Dermis microvascular lymphatic vessel endothelial cell (primary cell): ENCODE data around the gene XRRA1. TPM values are rescaled to one million over a fixed set of nuclear protein-coding genes. Genes with fewer than 3 reads are reported as not detected.
"Not testable (repeated sequence)": the region's sequence is repeated elsewhere in the genome, so short reads cannot be mapped to it uniquely, and the experiment has no call there.

Experiments
- DNase-seq, 2 donors: peaks; one replicate each; pipeline versions ENCODE4 v3.0.0 to v3.0.0-alpha.2; 2010; ENCODE audit warnings: low read depth in 2 of 2
- total RNA-seq: library from RNA; depleted of rRNA; stranded (reverse); fragments of >200 nt; gene quantifications from 2 replicates; pipeline ENCODE4 v1.2.1, GENCODE V29; 2014

The XRRA1 gene
- total RNA-seq, 1 donor from 2014 or later, result 6.2 TPM

DNA sequence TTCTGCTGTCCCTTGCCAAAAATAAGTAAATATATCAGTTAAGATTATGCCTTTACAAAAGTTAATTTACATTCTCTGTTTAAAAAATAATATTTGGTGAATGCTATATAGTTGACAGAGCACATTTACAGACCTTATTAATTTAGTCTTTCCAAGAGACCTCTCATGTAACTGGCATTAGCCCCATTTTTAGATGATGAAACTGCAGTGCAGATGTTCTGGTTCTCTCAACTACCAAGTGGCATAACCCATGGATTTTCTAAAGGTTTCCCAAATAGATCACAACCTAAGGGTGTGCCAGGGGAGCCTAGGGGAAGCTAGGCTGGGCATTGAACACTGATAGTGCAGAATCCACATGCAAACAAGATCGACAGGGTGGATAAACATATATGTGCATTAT, 111.7 kb downstream of the XRRA1 start:
- no peak for DNase-seq

- DNase-seq, result no peak
Measured at GRCh38 chr11:74826901-74827300, 122.0 kb downstream of the XRRA1 start.

- not testable (repeated sequence) for DNase-seq
Measured at GRCh38 chr11:74825596-74825995, 123.3 kb downstream of the XRRA1 start.

GRCh38 chr11:74824285-74824982, 124.5 kb downstream of the XRRA1 start:
- DNase-seq, result no peak

DNA sequence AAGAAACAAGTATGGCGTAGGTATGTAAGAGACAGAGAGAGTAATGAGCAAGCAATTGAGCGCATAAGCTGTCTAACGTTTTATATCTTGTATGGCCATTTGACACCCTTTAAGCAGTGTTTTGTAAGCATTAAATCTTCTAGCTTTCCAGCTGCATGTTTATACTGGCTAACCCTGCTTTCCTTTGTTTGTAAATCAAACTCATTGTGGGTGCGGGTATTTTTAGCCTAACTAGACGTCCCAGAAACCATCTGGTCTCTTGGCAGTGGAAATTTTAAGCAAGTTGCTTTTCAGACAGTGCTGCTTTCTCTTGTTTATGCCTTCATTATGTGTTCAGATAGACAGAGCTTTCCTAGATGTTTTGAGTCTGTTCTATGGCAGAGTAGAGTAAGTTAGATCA, 126.7 kb downstream of the XRRA1 start:
- DNase-seq, result peak; percentile 57 to 96

DNA sequence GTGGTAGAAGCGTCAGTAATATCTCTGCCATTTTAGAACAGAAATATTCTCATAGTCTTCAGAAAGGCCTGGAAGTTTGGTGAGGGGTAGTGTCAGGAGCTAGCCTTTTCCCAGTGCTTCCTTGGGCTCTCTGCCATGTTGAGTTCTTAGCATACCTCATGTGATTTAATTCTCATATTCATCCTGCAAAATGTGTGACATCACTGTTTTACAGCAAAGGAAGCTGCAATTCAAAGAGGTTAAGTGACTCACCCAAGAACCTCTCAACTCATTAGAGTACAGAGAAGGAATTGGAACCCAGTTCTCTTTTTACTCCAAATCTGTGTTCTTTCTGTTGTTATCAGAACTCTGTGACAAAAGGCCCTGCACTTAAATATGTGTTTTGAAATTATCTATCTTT, 128.1 kb downstream of the XRRA1 start:
- peak in 1 of 2 donors; percentile 93 for DNase-seq

DNA sequence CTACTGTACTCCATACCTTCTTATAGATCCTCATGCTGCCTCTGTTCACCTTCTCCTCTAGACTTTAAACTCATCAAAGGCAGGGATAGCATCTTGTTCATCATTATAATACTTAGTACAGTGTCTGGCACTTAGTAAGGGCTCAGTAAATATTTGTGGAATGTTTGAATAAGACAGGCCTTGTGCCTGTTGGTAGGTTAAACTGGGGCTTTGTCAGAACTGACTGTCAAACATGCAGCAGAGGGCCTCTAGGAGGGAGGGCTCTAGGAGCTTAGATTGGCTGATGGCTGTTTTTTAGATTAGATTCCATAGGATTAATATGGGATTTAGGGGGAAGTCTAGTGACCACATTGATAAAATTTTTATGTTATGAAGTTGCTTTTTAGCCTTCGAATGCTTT, 129.5 kb downstream of the XRRA1 start:
- DNase-seq, result peak in 1 of 2 donors; percentile 16

DNA sequence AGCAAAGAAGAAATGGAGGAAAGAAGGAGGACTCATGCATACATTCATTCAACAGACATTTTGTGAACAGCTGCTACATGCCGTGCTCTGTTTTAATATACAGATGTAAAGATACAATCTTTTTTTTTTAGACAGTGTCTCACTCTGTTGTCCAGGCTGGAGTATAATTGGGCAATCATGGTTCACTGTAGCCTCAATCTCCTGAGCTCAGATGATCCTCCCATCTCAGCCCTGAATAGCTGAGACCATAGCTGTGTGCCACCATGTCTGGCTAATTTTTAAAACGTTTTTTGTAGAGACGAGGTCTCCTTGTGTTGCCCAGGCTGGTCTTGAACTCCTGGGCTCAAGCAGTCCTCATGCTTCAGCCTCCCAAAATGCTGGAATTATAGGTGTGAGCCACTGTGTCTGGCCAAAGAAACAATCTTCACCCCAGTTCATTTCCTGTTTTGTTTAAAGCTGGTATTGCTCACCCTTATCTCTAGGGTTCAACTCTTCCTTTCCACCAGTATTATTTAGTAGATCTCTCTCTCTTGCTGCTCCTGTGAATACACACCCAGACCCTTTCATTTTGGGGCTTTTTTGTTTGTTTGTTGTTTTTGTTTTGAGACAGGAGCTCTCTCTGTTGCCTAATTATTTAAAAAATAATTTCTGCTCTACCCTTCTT, 130.5 kb downstream of the XRRA1 start:
- DNase-seq, result peak in 1 of 2 donors; percentile 76

DNA sequence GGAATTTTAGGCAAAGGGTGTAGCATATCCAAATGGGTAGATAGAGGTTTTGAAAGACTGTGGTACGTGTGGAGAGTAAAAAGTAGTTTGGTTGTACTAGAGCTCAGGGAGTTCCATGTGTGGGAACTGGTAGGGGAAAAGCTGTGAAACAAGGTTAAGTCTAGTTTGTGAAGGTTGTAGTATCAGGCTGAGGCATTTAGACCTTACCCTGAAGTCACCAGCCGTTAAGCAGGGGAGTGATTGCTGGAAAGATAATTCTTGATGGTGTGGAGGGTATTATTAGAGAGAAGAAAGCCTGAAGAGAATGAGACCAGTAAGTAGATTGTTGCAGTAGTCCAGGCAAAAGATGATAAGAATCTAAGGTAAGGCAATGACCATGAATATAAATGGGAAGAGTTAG, 132.2 kb downstream of the XRRA1 start:
- DNase-seq, result no peak

GRCh38 chr11:74815966-74816365, 132.9 kb downstream of the XRRA1 start:
- DNase-seq, result peak in 1 of 2 donors; percentile 62

DNA sequence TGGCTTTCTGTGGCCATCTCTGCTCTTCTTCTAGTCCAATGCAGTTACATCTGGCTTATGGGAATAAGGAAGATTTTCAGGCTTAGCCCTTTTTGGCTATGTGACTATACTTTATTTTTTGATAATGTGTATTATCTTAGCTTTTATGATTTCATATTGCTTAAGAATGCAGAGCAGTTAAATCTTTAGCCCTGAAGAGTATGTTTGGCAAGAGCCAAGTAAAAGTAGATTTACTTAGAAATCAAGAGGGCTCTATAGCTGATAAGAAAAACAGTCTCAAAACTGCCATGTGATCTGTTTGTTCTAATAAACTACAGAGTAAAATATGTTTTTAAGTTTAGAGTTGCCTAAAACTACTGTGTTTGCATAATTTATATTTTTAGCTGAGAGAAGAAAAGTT, 139.1 kb downstream of the XRRA1 start:
- DNase-seq, result no peak

GRCh38 chr11:74806267-74806666, 142.6 kb downstream of the XRRA1 start:
- DNase-seq, result no peak

GRCh38 chr11:74791333-74792100, 157.4 kb downstream of the XRRA1 start:
- no peak for DNase-seq

Other genes with a start within 250 kb of the XRRA1 start
- gene CHRDL2, start 217.7 kb downstream of the XRRA1 start, total RNA-seq, result 0.26 and 0.63 TPM in 2 replicates
- 13.0 and 14.5 TPM in 2 replicates for gene RNF169, start 200.2 kb downstream of the XRRA1 start, total RNA-seq
- gene SPCS2, start 175 bp upstream of the XRRA1 start, total RNA-seq, result 10.0 and 10.5 TPM in 2 replicates
- 7.2 and 9.6 TPM in 2 replicates for gene NEU3, start 39.8 kb upstream of the XRRA1 start, total RNA-seq
- gene OR2AT4, start 147.8 kb upstream of the XRRA1 start, total RNA-seq, result not detected in 2 replicates
- gene SLCO2B1, start 202.0 kb upstream of the XRRA1 start, total RNA-seq, result 5.0 and 8.2 TPM in 2 replicates